SIG-M5 treated with dmso at 0.1 percent for 504 hours (cell line): Measurements from ENCODE around the gene ADGRL3.
"Not testable (repeated sequence)": the region's sequence is repeated elsewhere in the genome, so short reads cannot be mapped to it uniquely, and the experiment has no call there.

Experiments used
- DNase-seq: peaks from one replicate; lab custom pipeline; 2025; ENCODE audit not compliant: unreplicated experiment; lab: John Stamatoyannopoulos, UW

The ADGRL3 gene

DNA sequence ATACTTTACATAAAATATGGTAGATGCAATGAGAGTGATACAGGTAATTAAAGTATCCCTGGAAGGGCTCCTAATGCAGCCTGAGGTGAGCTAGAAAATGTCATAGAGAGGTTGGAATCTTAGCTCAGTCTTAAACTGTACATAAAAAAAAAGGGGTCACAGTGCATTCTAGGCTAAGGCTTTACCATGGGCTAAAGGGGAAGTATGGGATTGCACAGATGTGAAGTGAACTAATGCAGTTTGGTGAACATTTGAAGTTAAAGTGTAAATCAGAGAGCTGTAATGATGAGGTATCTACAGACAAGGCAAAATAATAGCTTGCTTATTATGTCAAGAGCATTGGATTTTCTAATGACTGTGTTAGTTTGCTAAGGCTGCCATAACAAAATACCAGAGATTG lies 405.9 kb downstream of the ADGRL3 start:
- DNase-seq = peak; percentile 8

DNA sequence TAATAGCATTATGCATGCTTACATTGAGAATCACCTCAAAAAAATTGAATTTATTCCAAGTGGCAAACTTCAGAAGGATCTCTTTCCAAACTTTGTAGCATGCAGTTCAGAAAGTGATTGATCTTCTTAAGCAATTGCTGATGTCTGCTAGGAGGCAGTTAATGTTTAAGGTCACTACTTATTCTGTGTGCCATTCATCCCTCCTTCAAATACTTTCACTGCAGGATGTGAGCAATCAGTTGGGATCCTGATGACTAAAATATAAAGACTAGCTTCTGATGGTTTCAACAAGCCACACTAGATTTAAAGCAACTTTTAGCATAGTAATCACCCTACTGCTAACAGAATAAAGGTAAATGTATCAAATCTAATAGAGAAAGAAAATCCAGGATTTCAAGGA lies 414.1 kb downstream of the ADGRL3 start:
- DNase-seq = no peak

DNA sequence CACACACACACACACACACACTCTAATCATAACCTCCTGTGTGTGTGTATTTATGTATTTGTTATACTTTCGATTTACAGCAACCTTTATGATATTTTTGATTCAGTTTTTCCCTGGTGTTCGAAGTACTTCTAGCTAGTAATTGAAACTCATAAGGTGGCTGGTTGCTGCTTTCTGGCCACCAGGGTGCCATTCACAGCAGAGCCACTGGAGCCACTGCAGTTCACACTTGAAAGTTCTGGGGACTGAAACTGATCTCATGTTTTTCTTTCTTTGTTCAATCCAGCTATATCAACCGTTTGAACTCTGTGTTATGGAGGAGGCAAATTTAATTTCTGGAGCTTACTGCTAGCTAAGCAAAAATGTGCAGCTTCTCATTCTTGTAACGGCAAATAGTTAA lies 419.4 kb downstream of the ADGRL3 start:
- no peak for DNase-seq

DNA sequence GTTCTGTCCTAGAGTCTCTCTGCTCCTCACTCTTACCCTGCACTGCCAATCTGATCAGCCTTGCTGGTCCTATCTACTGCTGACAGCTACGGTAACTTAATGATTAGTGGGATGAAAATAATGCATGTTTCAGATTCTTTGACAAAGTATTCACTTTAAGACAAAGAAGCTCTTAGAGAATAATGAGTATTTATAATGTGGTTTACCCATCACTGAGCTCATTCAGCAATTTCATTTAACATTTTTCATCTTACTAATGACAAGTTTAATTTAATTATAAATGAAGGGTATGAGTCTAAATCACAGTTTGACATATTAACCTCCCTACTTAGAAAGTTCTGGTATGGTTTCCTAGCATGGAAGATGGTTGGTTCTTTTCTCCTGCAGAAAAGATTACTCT lies 428.2 kb downstream of the ADGRL3 start:
- no peak for DNase-seq

DNA sequence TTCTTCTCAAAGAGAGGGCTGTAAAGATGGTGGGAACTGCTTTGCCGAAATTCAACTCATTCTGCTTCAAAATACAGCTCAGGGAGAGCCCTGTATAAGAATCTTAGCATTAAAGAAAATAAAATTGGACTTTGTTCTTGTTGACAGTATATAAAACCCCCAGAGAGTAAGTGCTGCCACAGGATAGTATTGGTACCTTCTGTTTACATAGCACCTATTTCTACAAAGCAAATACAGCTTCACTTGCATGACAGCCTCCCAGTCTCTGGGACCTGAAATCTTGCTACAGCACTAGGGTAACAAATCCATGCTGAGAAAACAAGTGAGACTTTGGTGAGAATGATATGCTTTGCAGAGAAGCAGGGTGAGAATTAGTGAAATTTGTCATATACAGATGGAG lies 428.6 kb downstream of the ADGRL3 start:
- no peak for DNase-seq

DNA sequence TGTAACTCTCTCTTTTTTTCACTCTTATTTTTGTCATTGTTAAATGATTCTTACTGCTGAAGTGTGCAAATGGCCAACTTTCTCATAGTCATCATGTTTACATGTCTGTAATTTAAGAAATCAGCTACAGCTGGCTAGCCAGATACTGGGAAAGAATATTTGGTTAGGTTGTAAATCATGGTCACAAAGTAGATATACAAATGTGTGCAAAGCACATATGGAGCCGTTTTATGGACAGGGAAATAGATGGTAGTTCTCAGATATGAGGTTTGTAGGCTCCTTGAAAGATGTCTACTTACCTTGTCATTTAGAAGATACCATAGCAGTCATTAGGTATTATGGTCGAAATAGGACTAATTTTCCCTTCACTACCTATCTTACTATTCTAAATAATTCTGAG lies 430.4 kb downstream of the ADGRL3 start:
- DNase-seq = no peak

DNA sequence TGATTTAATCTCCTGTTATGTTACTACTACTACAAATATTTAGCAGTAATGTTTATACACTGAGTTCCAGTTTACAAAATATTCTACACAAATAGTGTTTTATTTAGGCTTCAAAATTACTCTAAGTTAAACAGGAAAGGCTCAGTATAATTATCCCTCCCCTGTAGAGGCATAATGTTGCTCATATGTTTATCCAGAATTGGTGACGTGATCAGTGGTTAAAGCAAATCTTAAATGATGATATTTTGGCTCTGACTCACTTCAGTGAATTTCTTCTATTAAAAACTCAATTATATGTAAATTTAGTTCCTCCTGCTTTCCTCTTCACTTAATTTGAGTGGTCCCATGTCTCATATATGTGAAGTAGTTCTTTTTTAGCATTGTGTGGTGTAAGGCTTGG lies 438.5 kb downstream of the ADGRL3 start:
- DNase-seq = no peak

DNA sequence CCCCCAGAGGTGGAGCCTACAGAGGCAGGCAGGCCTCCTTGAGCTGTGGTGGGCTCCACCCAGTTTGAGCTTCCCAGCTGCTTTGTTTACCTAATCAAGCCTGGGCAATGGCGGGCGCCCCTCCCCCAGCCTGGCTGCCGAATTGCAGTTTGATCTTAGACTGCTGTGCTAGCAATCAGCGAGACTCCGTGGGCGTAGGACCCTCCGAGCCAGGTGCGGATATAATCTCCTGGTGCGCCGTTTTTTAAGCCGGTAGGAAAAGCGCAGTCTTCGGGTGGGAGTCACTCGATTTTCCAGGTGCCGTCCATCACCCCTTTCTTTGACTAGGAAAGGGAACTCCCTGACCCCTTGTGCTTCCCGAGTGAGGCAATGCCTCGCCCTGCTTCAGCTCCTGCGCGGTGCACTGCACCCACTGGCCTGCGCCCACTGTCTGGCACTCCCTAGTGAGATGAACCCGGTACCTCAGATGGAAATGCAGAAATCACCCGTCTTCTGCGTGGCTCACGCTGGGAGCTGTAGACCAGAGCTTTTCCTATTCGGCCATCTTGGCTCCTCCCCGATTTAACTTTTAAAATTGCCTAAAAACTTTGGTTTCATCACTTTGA lies 446.7 kb downstream of the ADGRL3 start:
- not testable (repeated sequence) for DNase-seq

DNA sequence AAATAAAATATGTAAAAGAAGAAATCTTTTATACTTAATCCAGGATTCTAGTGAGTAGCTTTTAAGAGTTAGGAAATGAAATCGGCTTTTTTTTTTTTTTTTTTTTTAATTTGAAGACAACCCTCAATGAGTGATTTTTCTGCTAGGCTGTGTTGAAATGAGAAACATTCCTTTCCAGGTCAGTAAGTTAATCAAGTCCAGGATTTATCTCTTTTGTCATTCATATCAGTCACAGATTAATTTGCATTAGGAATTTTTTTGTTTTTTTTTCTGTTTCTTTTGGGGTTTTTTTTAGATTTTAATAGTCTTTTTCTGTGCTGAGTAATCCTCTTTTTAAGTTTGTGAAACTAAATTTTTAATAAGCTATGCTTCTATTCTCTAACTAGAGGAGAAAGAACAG lies 448.1 kb downstream of the ADGRL3 start:
- no peak for DNase-seq

DNA sequence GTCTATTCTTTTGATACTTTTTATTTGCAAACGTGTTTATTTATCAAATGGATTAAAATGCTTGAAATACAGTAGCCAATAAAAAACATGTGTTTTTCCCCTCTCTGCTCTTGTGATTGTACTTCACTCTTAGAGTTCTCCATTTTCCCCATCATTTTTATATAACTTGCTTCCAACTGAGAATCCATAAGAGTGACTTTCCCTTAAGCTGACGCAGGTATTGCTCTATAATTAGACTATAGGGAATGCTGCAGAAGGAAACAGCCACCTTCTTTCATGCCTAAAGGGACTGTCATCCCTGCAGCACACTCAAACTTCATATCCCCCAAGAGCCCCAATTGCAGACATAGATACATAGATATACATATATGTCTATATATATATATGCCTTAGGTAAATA lies 456.9 kb downstream of the ADGRL3 start:
- DNase-seq = no peak

DNA sequence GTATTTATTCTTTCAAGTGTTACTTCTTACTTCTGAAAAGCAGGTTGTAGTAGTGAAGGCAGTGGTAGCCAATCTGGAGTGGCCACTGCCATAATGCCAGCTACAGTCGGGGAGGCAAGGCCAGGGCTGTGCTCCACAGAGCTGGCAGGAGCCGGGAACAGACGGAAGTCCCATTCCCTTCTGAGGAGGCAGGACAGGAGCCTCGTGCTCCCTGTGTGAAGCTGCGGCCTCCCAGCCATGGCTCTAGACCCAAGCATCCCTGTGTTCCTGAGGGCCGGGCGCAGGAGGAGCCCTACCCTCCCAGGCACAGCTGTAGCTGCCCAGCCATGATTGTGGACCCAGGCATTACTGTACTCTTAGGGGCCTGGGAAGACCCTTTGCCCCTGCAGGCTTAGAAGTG lies 461.8 kb downstream of the ADGRL3 start:
- no peak for DNase-seq

DNA sequence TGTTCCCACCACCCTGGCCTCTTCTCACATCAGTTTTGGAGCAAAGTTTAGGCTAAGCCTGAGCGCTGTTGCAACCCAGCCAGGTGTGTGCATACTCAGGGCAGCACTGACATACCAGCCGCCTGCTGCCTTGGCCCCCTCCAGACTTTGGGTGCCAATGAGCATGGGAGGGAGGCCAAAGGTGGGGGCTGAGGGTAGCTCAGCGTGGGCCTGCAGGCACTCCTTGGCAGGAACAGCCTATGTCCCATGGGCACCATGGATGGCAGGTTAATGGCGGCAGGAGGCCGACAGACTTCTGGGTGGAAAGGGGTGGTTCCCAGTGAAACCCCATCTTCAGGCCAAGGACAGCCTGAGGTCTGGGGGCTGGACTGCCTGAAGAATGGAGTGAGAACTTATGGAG lies 462.2 kb downstream of the ADGRL3 start:
- DNase-seq = no peak

DNA sequence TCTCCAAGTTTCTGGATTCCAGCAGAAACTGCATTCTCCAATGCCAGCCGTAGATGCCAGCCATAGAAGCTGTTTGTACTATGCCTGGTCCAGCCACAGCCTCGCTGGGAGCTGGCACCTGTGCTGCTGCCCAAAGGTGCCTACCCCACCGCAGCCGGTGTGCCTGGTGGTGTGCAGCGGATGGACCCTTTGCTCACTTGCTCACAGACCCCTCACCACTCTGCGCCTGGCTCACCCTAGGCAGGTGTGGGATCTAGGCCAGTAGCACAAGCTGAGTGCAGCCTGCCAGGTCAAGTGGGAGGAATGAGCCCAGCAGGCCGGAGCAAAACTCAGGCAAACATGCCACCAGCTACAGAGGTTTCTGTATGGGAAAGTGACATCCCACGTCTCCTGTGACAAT lies 463.2 kb downstream of the ADGRL3 start:
- DNase-seq = no peak

DNA sequence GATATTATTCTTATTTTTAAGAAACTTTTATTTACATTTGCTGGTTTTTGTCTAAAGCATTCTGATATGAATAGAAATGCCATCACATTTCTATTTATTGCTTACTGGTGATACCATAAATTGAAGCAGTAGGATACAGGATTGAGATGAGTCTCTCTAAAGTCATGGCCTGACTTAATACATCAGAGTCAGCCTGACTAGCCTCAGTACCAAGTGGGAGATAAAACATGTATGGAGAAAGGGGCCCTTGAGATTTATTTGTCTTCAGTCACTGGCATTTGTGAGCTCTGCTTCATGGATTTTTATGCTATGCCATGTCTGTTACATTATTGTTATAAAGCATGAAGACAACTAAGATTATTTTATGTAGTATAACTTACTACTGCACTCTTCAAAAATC lies 465.5 kb downstream of the ADGRL3 start:
- no peak for DNase-seq

DNA sequence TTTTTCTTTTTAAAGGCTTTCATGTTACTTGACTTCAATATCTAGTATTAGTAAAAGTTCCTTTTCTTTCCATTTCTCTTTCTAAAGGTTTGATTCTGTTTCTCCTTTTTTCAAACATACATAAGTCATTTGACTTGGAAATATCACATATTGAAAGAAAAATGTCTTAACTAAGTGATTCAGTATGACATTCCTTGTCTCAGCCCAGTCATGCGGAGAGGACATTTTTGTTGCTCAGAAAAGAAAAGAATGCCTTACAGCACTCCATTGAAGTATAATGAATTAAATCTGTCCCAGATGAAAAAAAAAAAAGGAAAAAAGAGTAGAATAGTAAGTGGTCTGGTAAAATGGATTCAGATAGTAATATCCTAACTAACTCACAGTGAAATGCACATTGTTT lies 466.1 kb downstream of the ADGRL3 start:
- no peak for DNase-seq

DNA sequence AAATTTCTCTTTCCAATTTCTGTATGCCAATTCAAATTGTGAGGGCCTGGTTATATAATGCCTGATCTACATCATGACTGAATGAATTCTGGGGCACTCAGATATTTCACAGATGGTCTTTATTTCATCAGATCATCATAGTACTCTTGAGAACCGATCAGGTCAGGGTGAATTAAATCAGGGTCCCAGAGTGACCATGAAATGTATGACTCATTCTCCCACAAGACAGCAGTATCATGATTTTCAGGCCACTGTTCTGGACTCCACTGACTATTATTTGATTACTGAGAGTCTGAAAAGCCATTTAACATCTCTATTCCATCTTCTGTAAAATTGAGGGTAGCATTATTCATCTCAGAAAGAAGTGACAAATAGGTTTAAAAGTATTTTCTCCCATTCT lies 471.5 kb downstream of the ADGRL3 start:
- no peak for DNase-seq

DNA sequence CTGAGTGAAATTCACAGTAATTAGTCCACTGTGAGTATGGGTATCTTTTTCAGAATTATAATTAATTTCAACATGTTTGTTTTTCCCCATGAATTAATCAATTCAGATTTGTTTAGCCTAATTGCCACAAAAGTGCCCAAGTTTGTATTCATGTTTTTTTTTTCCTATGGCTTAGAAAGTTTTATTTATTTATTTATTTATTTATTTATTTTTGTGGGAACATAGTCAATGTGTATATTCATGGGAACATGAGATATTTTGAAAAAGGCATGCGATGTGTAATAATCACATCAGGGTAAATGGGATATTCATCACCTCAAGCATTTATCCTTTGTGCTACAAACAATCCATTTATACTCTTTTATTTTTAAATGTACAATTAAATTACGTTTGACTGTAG lies 475.3 kb downstream of the ADGRL3 start:
- DNase-seq = no peak

DNA sequence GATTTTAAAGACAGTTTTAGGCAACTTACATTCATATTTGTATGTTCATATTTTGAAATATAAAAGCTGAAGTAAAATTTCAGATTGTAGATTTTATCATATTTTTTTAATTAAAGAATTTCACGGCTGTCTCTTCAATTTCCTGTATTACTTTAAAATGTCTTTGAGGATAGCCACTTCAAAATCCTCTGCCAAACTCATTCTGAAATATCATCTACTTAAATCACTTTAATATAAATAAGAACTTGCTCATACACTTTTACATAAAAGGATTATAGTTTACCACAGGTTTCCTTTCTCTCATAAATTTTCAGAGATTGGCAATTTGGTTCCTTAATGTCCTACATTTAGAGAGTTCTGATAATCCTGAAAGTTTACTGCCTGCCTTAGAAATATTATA lies 478.2 kb downstream of the ADGRL3 start:
- DNase-seq = no peak

DNA sequence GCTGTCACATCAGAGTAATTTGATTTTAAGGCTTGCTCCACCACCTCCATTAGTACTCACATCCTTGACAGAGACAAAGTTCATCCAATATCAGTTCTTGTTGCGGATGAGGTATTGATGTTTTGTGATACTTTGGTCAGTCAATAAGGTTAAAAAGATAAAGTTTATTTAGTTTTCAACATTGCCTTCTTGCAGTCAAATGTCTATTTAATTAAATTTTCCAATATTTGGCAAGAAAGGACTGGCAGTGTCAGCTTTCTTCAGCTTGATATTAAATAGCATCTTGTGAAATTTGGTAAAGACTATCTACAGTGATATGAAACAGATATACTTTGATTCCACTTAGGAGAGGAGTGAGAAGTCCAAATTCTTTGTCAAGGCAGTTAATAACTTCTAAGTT lies 493.4 kb downstream of the ADGRL3 start:
- no peak for DNase-seq

DNA sequence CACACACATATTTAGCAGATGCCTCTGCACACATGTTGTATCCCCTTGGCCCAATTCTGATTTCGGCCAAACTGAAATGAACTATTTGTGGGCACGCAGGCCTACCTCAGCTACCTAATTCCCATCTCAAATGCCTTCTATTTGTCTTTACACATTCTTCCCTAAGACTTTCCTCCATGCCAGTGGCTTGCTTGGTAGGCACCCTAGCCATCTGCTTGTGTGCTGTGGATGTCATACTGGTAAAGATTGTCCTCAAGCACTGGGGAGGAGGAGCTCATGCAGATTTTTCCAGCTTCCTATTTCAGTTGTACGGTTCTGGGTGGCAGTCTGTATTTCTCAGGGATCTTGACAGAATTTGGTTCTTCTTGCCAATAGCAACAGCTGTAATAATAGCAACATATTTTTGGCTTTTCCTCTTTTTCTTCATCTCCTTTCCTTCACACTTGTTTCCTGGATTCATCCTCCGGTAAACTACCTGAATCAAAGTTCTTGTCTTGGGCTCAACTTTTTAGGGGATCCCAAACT lies 514.3 kb downstream of the ADGRL3 start:
- DNase-seq = no peak

DNA sequence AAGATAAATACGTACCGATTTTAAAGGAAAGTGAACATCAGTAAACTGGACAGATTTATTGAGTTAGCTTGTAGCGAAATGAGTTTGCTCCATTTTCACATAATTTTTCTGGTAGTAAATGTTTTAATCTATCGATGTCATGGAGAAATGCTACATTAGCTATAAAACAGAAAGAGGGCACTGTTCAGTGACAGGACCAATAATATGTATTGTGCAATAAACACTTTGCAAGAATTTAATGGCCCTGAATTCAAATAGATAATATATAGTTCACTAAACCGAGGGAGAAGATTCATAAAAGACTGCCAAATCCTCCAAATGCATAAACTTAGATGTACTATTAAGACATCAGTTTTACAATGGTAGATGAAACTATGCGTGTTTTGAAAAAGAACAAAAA lies 516.3 kb downstream of the ADGRL3 start:
- no peak for DNase-seq

DNA sequence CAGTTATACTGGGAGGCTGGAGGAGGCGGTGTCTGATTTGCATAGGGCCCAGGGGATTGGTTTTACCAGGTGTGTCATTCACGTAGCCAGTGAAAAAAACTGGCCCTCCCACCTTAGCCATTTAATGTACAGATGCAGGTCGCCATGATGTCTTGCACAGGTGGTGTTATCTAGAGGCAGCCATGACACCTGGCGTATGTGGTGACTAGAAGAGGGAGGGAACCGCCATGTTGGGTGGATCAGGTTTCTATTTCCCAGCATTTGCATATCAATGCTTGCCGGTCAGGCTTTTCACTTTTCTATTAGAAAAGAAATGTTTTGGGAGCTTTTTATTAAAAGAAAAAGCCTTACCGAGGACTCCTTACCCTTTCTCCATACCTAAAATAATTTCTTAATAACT lies 523.4 kb downstream of the ADGRL3 start:
- DNase-seq = no peak

DNA sequence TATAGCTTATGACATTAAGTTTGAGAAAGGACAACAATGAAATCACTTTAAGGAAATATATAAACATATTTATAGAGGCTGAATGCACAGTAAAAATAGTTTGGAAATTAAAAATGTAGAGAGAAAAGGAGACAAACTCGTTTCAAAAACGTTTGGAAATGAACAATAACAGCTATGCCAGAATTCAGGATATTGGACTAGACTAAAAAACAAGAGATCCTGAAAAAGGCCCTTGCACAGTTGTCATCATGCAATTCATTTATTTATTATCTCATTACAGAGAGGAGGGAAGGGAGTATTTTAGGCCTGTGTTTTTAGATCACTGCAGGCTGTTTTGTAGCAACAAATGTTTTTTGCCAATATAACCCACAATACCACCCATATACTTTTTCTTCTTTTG lies 527.2 kb downstream of the ADGRL3 start:
- no peak for DNase-seq

DNA sequence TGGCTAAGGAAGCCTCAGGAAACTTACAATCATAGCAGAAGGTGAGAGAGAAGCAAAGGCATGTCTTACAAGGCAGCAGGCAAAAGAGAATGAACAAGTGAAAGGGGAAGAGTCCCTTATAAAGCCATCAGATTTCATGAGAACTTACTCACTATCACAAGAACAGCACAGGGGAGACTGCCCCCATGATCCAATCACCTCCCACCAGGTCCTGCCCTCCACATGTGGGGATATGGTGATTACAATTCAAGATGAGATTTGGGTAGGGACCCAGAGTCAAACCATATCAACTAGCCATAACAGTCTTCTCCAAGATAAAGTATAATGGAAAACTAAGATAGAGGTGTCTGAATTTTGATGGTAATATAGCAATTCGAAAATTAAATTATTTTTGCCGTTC lies 534.3 kb downstream of the ADGRL3 start:
- no peak for DNase-seq
